OCI-LY7 (cell line): ENCODE results near the gene NF2.

ENCODE experiments used
- EZH2phosphoT487 ChIP-seq: fragments of 200-600 bp; sonication (generic); IDR thresholded peaks from 2 replicates; pipeline ENCODE4 v1.6.1; 2018; ENCODE audit warnings: low read depth, borderline replicate concordance, mild to moderate bottlenecking, mixed run types, antibody characterized with exemption, low read length, moderate library complexity, mixed read lengths
- TF ChIP-seq, protein P1 (sequence below): fragments of 200-600 bp; sonication (generic); conservative IDR thresholded peaks from 2 replicates; pipeline ENCODE4 v1.5.1; 2014; ENCODE audit warnings: mild to moderate bottlenecking, antibody characterized with exemption, low read length, moderate library complexity, mixed read lengths

DNA sequence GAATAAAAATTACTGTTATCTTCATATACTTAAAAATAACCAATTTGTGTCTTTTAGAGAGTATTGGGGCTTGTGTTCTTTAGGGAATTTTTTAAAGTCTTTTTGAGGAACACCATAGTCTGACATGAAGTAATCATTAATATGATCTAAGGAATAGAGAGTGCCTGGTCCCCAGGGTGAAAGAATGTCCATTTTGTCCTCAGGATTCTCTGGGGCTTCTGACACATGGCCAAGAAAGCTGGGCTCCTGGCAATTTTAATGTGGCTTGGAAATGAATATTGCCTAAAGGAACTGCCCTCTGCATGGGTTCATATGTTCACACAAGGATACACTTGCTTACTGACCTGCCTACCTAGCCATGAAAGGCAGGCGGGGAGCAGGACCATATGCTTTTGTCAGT lies 33.7 kb downstream of the NF2 start:
- TF ChIP-seq, protein P1, sequence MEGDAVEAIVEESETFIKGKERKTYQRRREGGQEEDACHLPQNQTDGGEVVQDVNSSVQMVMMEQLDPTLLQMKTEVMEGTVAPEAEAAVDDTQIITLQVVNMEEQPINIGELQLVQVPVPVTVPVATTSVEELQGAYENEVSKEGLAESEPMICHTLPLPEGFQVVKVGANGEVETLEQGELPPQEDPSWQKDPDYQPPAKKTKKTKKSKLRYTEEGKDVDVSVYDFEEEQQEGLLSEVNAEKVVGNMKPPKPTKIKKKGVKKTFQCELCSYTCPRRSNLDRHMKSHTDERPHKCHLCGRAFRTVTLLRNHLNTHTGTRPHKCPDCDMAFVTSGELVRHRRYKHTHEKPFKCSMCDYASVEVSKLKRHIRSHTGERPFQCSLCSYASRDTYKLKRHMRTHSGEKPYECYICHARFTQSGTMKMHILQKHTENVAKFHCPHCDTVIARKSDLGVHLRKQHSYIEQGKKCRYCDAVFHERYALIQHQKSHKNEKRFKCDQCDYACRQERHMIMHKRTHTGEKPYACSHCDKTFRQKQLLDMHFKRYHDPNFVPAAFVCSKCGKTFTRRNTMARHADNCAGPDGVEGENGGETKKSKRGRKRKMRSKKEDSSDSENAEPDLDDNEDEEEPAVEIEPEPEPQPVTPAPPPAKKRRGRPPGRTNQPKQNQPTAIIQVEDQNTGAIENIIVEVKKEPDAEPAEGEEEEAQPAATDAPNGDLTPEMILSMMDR = no peak
- TF ChIP-seq EZH2phosphoT487 = no peak
